Activated naive CD8-positive, alpha-beta T cell treated with anti-CD3 and anti-CD28 coated beads, Interleukin-2, amount 50 U/mL, for 24 hours (primary cell): ENCODE data around the gene RPS6KA2.
"Not testable (repeated sequence)": the region's sequence is repeated elsewhere in the genome, so short reads cannot be mapped to it uniquely, and the experiment has no call there.

ENCODE experiments used
- ATAC-seq: fragments of 150-1000 bp; cut with Tn5 transposase; one replicate; pipeline ENCODE4 v1.10.0; 2021
- DNase-seq: peaks from one replicate; pipeline ENCODE4 v3.0.0; 2021
- H3K27ac Mint-ChIP-seq: one replicate; pipeline ENCODE4 v1.8.0; 2021; ENCODE audit warnings: mild to moderate bottlenecking, mixed read lengths
- H3K27me3 Mint-ChIP-seq: one replicate; pipeline ENCODE4 v1.8.0; 2021; ENCODE audit warnings: mixed read lengths
- H3K36me3 Mint-ChIP-seq: one replicate; pipeline ENCODE4 v1.8.0; 2021; ENCODE audit warnings: low read depth, mixed read lengths
- H3K4me1 Mint-ChIP-seq: one replicate; pipeline ENCODE4 v1.8.0; 2021; ENCODE audit warnings: mixed read lengths
- H3K4me3 Mint-ChIP-seq: one replicate; pipeline ENCODE4 v1.8.0; 2021; ENCODE audit warnings: mild to moderate bottlenecking, moderate library complexity, mixed read lengths
- H3K9me3 Mint-ChIP-seq: one replicate; pipeline ENCODE4 v1.8.0; 2021; ENCODE audit warnings: mixed read lengths

The RPS6KA2 gene

GRCh38 chr6:166389119-166389518 lies 237.9 kb downstream of the RPS6KA2 start:
- H3K9me3 Mint-ChIP-seq, result no peaks in the 10 kb centered on the region
- H3K4me1 Mint-ChIP-seq, result no peaks in the 10 kb centered on the region
- H3K27me3 Mint-ChIP-seq, result peaks cover 2% of the 10 kb centered on the region
- no peak overlapping the region for H3K4me3 Mint-ChIP-seq
- DNase-seq (no peak), ATAC-seq (no peak)
- no peaks in the 10 kb centered on the region for H3K36me3 Mint-ChIP-seq
- no peak overlapping the region for H3K27ac Mint-ChIP-seq

- Mint-ChIP-seq H3K9me3 (no peaks in the 10 kb centered on the region), H3K27ac (no peak overlapping the region), H3K4me1 (peaks cover 3% of the 10 kb centered on the region), H3K36me3 (no peaks in the 10 kb centered on the region), H3K4me3 (no peak overlapping the region), H3K27me3 (no peaks in the 10 kb centered on the region)
- ATAC-seq (no peak), DNase-seq (no peak)
Measured at GRCh38 chr6:166388290-166389004, 238.6 kb downstream of the RPS6KA2 start.

- no peak for DNase-seq
- Mint-ChIP-seq H3K27ac (no peak overlapping the region), H3K9me3 (no peaks in the 10 kb centered on the region), H3K36me3 (no peaks in the 10 kb centered on the region), H3K4me1 (peaks cover 3% of the 10 kb centered on the region), H3K27me3 (no peaks in the 10 kb centered on the region), H3K4me3 (no peak overlapping the region)
- ATAC-seq, result no peak
Measured at GRCh38 chr6:166387642-166388289, 239.3 kb downstream of the RPS6KA2 start.

GRCh38 chr6:166387098-166387497 lies 240.0 kb downstream of the RPS6KA2 start:
- DNase-seq, H3K27me3 Mint-ChIP-seq, H3K9me3 Mint-ChIP-seq, H3K4me1 Mint-ChIP-seq, H3K27ac Mint-ChIP-seq, H3K4me3 Mint-ChIP-seq, ATAC-seq, H3K36me3 Mint-ChIP-seq: not testable (repeated sequence)

- peaks cover 8% of the 10 kb centered on the region for H3K4me1 Mint-ChIP-seq
- DNase-seq (no peak), ATAC-seq (no peak)
- no peaks in the 10 kb centered on the region for H3K27me3 Mint-ChIP-seq
- no peaks in the 10 kb centered on the region for H3K9me3 Mint-ChIP-seq
- H3K4me3 Mint-ChIP-seq, result no peak overlapping the region
- H3K27ac Mint-ChIP-seq, result no peak overlapping the region
- H3K36me3 Mint-ChIP-seq, result no peaks in the 10 kb centered on the region
Measured at GRCh38 chr6:166386111-166386510, 240.9 kb downstream of the RPS6KA2 start.

GRCh38 chr6:166383802-166384363 lies 243.2 kb downstream of the RPS6KA2 start:
- not testable (repeated sequence) for H3K4me1 Mint-ChIP-seq, H3K27me3 Mint-ChIP-seq, H3K36me3 Mint-ChIP-seq, ATAC-seq, H3K9me3 Mint-ChIP-seq
- H3K4me3 Mint-ChIP-seq, result peak overlapping the region; percentile 86
- peak; percentile 26 for DNase-seq
- H3K27ac Mint-ChIP-seq, result peak overlapping the region; percentile 83

- Mint-ChIP-seq H3K4me3 (peak within 1 kb of the TSS; percentile 86), H3K9me3 (no peaks in the 10 kb centered on the region), H3K27ac (peak within 1 kb of the TSS; percentile 83), H3K27me3 (no peaks in the 10 kb centered on the region), H3K36me3 (no peaks in the 10 kb centered on the region), H3K4me1 (peaks cover 8% of the 10 kb centered on the region)
- DNase-seq (peak; percentile 94), ATAC-seq (peak; percentile 94)
Measured at GRCh38 chr6:166382933-166383801, 243.9 kb downstream of the RPS6KA2 start, which contains the start of gene MPC1. TSS of gene MPC1 (minus strand) at chr6:166382940. CDS start at chr6:166382876, 64 bp downstream.

GRCh38 chr6:166382500-166382932 lies 244.5 kb downstream of the RPS6KA2 start:
- DNase-seq (no peak), ATAC-seq (no peak)
- no peaks in the 10 kb centered on the region for H3K27me3 Mint-ChIP-seq
- peak overlapping the region; percentile 71 for H3K27ac Mint-ChIP-seq
- H3K4me1 Mint-ChIP-seq, result peaks cover 8% of the 10 kb centered on the region
- no peaks in the 10 kb centered on the region for H3K9me3 Mint-ChIP-seq
- no peaks in the 10 kb centered on the region for H3K36me3 Mint-ChIP-seq
- peak overlapping the region; percentile 86 for H3K4me3 Mint-ChIP-seq

- H3K9me3 Mint-ChIP-seq, result no peaks in the 10 kb centered on the region
- H3K27ac Mint-ChIP-seq, result peak overlapping the region; percentile 71
- H3K4me1 Mint-ChIP-seq, result peaks cover 8% of the 10 kb centered on the region
- peak; percentile 30 for ATAC-seq
- H3K36me3 Mint-ChIP-seq, result no peaks in the 10 kb centered on the region
- peak; percentile 82 for DNase-seq
- H3K4me3 Mint-ChIP-seq, result peak overlapping the region; percentile 86
- no peaks in the 10 kb centered on the region for H3K27me3 Mint-ChIP-seq
Measured at GRCh38 chr6:166381733-166382499, 245.1 kb downstream of the RPS6KA2 start.

- ATAC-seq (no peak), DNase-seq (no peak)
- Mint-ChIP-seq H3K27ac (peak overlapping the region; percentile 71), H3K9me3 (no peaks in the 10 kb centered on the region), H3K36me3 (no peaks in the 10 kb centered on the region), H3K4me3 (peak overlapping the region; percentile 86), H3K27me3 (no peaks in the 10 kb centered on the region), H3K4me1 (peaks cover 8% of the 10 kb centered on the region)
Measured at GRCh38 chr6:166381381-166381732, 245.7 kb downstream of the RPS6KA2 start.

- Mint-ChIP-seq H3K4me1 (peaks cover 16% of the 10 kb centered on the region), H3K27me3 (no peaks in the 10 kb centered on the region), H3K9me3 (no peaks in the 10 kb centered on the region), H3K4me3 (no peak overlapping the region), H3K27ac (no peak overlapping the region), H3K36me3 (no peaks in the 10 kb centered on the region)
- no peak for ATAC-seq
- DNase-seq, result no peak
Measured at GRCh38 chr6:166379800-166380199, 247.3 kb downstream of the RPS6KA2 start.

GRCh38 chr6:166379103-166379586 lies 247.9 kb downstream of the RPS6KA2 start:
- Mint-ChIP-seq H3K9me3 (no peaks in the 10 kb centered on the region), H3K4me1 (peaks cover 17% of the 10 kb centered on the region), H3K27me3 (no peaks in the 10 kb centered on the region), H3K4me3 (no peak overlapping the region), H3K27ac (no peak overlapping the region), H3K36me3 (no peaks in the 10 kb centered on the region)
- ATAC-seq (no peak), DNase-seq (no peak)

GRCh38 chr6:166377721-166378120 lies 249.3 kb downstream of the RPS6KA2 start:
- Mint-ChIP-seq H3K27ac (no peak overlapping the region), H3K36me3 (no peaks in the 10 kb centered on the region), H3K27me3 (no peaks in the 10 kb centered on the region), H3K4me1 (peaks cover 14% of the 10 kb centered on the region), H3K9me3 (no peaks in the 10 kb centered on the region), H3K4me3 (no peak overlapping the region)
- DNase-seq (no peak), ATAC-seq (no peak)

GRCh38 chr6:166375013-166375412 lies 252.0 kb downstream of the RPS6KA2 start:
- Mint-ChIP-seq H3K27ac (no peak overlapping the region), H3K4me3 (no peak overlapping the region), H3K9me3 (no peaks in the 10 kb centered on the region), H3K36me3 (peaks cover under 1% of the 10 kb centered on the region), H3K4me1 (peaks cover 9% of the 10 kb centered on the region), H3K27me3 (no peaks in the 10 kb centered on the region)
- DNase-seq (no peak), ATAC-seq (peak; percentile 63)
